GM23338 (cell line): ENCODE measurements around the gene MED27. TPM values are rescaled to one million over a fixed set of nuclear protein-coding genes. Genes with fewer than 3 reads are reported as not detected.

ENCODE experiments used
- ATAC-seq: fragments of 200-7000 bp; cut with Tn5 transposase; 3 replicates; pipeline ENCODE4 v1.9.1; 2020
- DNase-seq: peaks from one replicate; pipeline ENCODE4 v3.0.0-alpha.2; 2015; ENCODE audit warnings: low spot score
- H2AFZ ChIP-seq: fragments of 200-600 bp; sonication (generic); 2 replicates; pipeline ENCODE4 v1.8.0; 2016; ENCODE audit warnings: antibody characterized with exemption, mild to moderate bottlenecking, moderate library complexity
- H3F3A ChIP-seq: fragments of 200-600 bp; sonication (generic); replicated peaks from 2 replicates; pipeline ENCODE4 v1.8.0; 2017; ENCODE audit warnings: antibody characterized with exemption, mixed run types, low read depth
- H3K27ac ChIP-seq: fragments of 200-600 bp; sonication (generic); 2 replicates; pipeline ENCODE4 v1.6.1; 2016; ENCODE audit warnings: low read depth
- H3K27me3 ChIP-seq: fragments of 200-600 bp; sonication (generic); 2 replicates; pipeline ENCODE4 v1.8.0; 2016; ENCODE audit warnings: mild to moderate bottlenecking, mixed run types, moderate library complexity; ENCODE audit not compliant: insufficient read depth
- H3K36me3 ChIP-seq: fragments of 200-600 bp; sonication (generic); 2 replicates; pipeline ENCODE4 v1.8.0; 2016; ENCODE audit warnings: mild to moderate bottlenecking; ENCODE audit not compliant: insufficient read depth
- H3K4me1 ChIP-seq: fragments of 200-600 bp; sonication (generic); 2 replicates; pipeline ENCODE4 v1.8.0; 2016; ENCODE audit warnings: mild to moderate bottlenecking, moderate library complexity; ENCODE audit not compliant: insufficient read depth
- H3K4me2 ChIP-seq: fragments of 200-600 bp; sonication (generic); 2 replicates; pipeline ENCODE4 v1.7.1; 2017; ENCODE audit warnings: mixed run types
- H3K4me3 ChIP-seq: fragments of 200-600 bp; sonication (generic); 2 replicates; pipeline ENCODE4 v1.6.1; 2016; ENCODE audit warnings: mixed run types
- H3K79me2 ChIP-seq: fragments of 200-600 bp; sonication (generic); replicated peaks from 2 replicates; pipeline ENCODE4 v1.8.0; 2017; ENCODE audit warnings: mild to moderate bottlenecking; ENCODE audit not compliant: insufficient read depth
- H3K9me2 ChIP-seq: fragments of 200-600 bp; sonication (generic); 2 replicates; pipeline ENCODE4 v1.8.0; 2017; ENCODE audit not compliant: insufficient read depth
- H4K20me1 ChIP-seq: fragments of 200-600 bp; sonication (generic); replicated peaks from 2 replicates; pipeline ENCODE4 v1.8.0; 2017; ENCODE audit warnings: mild to moderate bottlenecking; ENCODE audit not compliant: insufficient read depth
- H3K27ac Mint-ChIP-seq: 2 replicates; pipeline ENCODE4 v1.8.0; 2020; ENCODE audit warnings: inconsistent platforms, mild to moderate bottlenecking, moderate library complexity, mixed read lengths
- H3K27me3 Mint-ChIP-seq: 3 replicates; pipeline ENCODE4 v1.8.0; 2022; ENCODE audit warnings: low read depth, mild to moderate bottlenecking, moderate library complexity, mixed read lengths, inconsistent platforms; ENCODE audit not compliant: insufficient read depth, poor library complexity
- H3K36me3 Mint-ChIP-seq: 3 replicates; pipeline ENCODE4 v1.8.0; 2021; ENCODE audit warnings: low read depth, mild to moderate bottlenecking, inconsistent platforms, moderate library complexity, mixed read lengths
- H3K4me1 Mint-ChIP-seq: 3 replicates; pipeline ENCODE4 v1.8.0; 2020; ENCODE audit warnings: mild to moderate bottlenecking, inconsistent platforms, mixed read lengths
- H3K4me3 Mint-ChIP-seq: 3 replicates; pipeline ENCODE4 v1.8.0; 2021; ENCODE audit warnings: moderate library complexity, mild to moderate bottlenecking, inconsistent platforms, mixed read lengths
- H3K9me3 Mint-ChIP-seq: 3 replicates; pipeline ENCODE4 v1.8.0; 2020; ENCODE audit warnings: moderate library complexity, mild to moderate bottlenecking, inconsistent platforms, mixed read lengths
- CREB1 ChIP-seq: fragments of 250-450 bp; sonication (Bioruptor Pico); IDR thresholded peaks from 2 replicates; pipeline ENCODE4 v1.5.0; 2020; ENCODE audit warnings: low read depth, mild to moderate bottlenecking, moderate library complexity
- EZH2phosphoT487 ChIP-seq: fragments of 200-600 bp; sonication (generic); IDR thresholded peaks from one replicate; pipeline ENCODE4 v1.8.1; 2018; ENCODE audit warnings: antibody characterized with exemption; ENCODE audit not compliant: unreplicated experiment
- JUNB ChIP-seq: IDR thresholded peaks from one replicate; pipeline ENCODE4 v1.6.1; 2016; ENCODE audit warnings: antibody characterized with exemption; ENCODE audit not compliant: unreplicated experiment
- NANOG ChIP-seq: IDR thresholded peaks from 2 replicates; pipeline ENCODE4 v1.6.1; 2016; ENCODE audit warnings: antibody characterized with exemption, borderline replicate concordance
- POLR2AphosphoS5 ChIP-seq: IDR thresholded peaks from 2 replicates; pipeline ENCODE4 v1.6.1; 2016; ENCODE audit warnings: antibody characterized with exemption, low read depth
- STAT1 ChIP-seq: IDR thresholded peaks from one replicate; pipeline ENCODE4 v1.6.1; 2016; ENCODE audit warnings: antibody characterized with exemption; ENCODE audit not compliant: unreplicated experiment
- ZNF114 ChIP-seq: fragments of 250-450 bp; sonication (Bioruptor Pico); IDR thresholded peaks from 2 replicates; pipeline ENCODE4 v1.5.0; 2020; ENCODE audit warnings: mild to moderate bottlenecking, moderate library complexity
- ZNF331 ChIP-seq: fragments of 250-450 bp; sonication (Bioruptor Pico); IDR thresholded peaks from 2 replicates; pipeline ENCODE4 v1.5.0; 2020; ENCODE audit warnings: low read depth, mild to moderate bottlenecking, moderate library complexity
- polyA plus RNA-seq: library from polyadenylated mRNA; unstranded; fragments of >200 nt; fragmentation: Nextera tagmentation; extraction: Ambion mirVana; gene quantifications from 2 replicates; pipeline ENCODE4 v1.2.1, GENCODE V29; 2016
- total RNA-seq: library from RNA; depleted of rRNA; stranded (reverse); fragments of >200 nt; shearing (Covaris generic); gene quantifications from 2 replicates; pipeline ENCODE4 v1.2.3, GENCODE V29; 2014
- TF ChIP-seq, protein P1 (sequence below): IDR thresholded peaks from 2 replicates; pipeline ENCODE4 v1.6.1; 2016; ENCODE audit warnings: antibody characterized with exemption
- TF ChIP-seq, protein P2 (sequence below): fragments of 250-450 bp; sonication (Bioruptor Pico); IDR thresholded peaks from 2 replicates; pipeline ENCODE4 v1.5.0; 2020; ENCODE audit warnings: mild to moderate bottlenecking, moderate library complexity

MED27 gene
- total and polyA plus RNA-seq, 2 experiments from 2014 or later, result 30.6 to 35.0 TPM

DNA sequence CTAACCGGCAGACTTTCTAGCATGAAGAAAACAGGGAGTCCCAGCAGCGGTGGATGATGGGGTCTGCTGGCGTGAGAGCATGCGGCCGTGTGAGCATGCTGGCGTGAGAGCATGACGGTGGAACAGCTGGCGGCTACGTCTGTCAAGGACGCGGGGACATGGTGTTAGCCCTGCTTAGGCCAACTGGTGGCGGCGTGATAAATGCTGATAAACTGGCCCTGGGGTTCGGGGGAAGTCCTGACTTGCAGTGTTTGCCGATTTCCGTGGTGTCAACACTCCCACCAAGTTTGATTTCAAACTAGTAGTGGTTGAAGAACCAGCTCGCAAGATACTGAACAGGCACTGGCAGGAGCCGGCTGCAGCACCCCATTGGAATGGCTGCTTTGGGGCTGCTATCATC, 217.4 kb downstream of the MED27 start (continued):
- TF ChIP-seq ZNF331 (CRISPR knock-in tag) (no peak), POLR2AphosphoS5 (no peak), ZNF114 (CRISPR knock-in tag) (no peak), CREB1 (CRISPR knock-in tag) (no peak), EZH2phosphoT487 (no peak), JUNB (no peak), NANOG (no peak)

DNA sequence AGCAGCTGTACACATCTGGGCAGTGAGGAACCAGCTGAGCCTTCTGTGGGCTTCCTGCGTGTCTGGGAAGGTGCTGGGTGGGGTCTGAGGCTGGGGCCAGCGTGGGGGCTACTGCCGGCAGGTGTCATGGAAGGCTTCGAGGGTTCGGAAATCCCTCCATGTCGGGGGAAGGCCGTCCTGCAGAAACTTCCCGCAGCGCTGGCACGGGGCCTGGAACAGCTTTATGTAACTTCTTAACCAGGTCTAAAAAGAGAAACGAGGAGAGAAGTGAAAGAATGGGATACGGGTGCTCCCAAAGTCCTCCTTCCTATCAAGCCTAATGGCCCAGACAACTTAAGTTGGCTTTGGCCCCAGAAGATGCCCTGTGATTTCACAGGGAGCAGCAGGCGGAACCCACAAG, 219.2 kb downstream of the MED27 start:
- H3K27me3 ChIP-seq, result no peaks in the 10 kb centered on the region
- H3K4me1 ChIP-seq, result peaks cover 5% of the 10 kb centered on the region; the same call in 1 of the 2 replicates
- no peak overlapping the region; the same call in 1 of the 2 replicates for H3K27ac Mint-ChIP-seq
- no peaks in the 10 kb centered on the region for H3K36me3 ChIP-seq
- 0 out of 2 replicates have a peak, but pooled peaks cover 5% of the 10 kb centered on the region for H3F3A ChIP-seq
- H3K4me1 Mint-ChIP-seq, result peaks cover 7% of the 10 kb centered on the region
- no peaks in the 10 kb centered on the region for H3K79me2 ChIP-seq
- H3K27me3 Mint-ChIP-seq, result peaks cover 11% of the 10 kb centered on the region
- no peak for DNase-seq
- 0 out of 2 replicates have a peak, but pooled peaks cover 5% of the 10 kb centered on the region for H4K20me1 ChIP-seq
- no peak overlapping the region for H2AFZ ChIP-seq
- no peak overlapping the region for H3K4me3 Mint-ChIP-seq
- no peak overlapping the region for H3K4me3 ChIP-seq
- no peaks in the 10 kb centered on the region for H3K9me3 Mint-ChIP-seq
- H3K36me3 Mint-ChIP-seq, result peaks cover 6% of the 10 kb centered on the region; the same call in 2 of the 3 replicates
- no peak for TF ChIP-seq JUNB
- TF ChIP-seq, protein P1, sequence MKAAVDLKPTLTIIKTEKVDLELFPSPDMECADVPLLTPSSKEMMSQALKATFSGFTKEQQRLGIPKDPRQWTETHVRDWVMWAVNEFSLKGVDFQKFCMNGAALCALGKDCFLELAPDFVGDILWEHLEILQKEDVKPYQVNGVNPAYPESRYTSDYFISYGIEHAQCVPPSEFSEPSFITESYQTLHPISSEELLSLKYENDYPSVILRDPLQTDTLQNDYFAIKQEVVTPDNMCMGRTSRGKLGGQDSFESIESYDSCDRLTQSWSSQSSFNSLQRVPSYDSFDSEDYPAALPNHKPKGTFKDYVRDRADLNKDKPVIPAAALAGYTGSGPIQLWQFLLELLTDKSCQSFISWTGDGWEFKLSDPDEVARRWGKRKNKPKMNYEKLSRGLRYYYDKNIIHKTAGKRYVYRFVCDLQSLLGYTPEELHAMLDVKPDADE, result no peak
- H3K9me2 ChIP-seq, result no peaks in the 10 kb centered on the region
- ATAC-seq, result no peak
- no peak overlapping the region for H3K27ac ChIP-seq
- no peak overlapping the region for H3K4me2 ChIP-seq

- no peak overlapping the region for H3K4me2 ChIP-seq
- H3F3A ChIP-seq, result 0 out of 2 replicates have a peak, but pooled peaks cover 5% of the 10 kb centered on the region
- H3K4me1 ChIP-seq, result peaks cover 10% of the 10 kb centered on the region; the same call in 1 of the 2 replicates
- H3K4me1 Mint-ChIP-seq, result peaks cover 20% of the 10 kb centered on the region
- peaks cover 6% of the 10 kb centered on the region; the same call in 2 of the 3 replicates for H3K36me3 Mint-ChIP-seq
- no peaks in the 10 kb centered on the region for H3K27me3 ChIP-seq
- no peak overlapping the region for H3K4me3 ChIP-seq
- no peak overlapping the region for H2AFZ ChIP-seq
- no peaks in the 10 kb centered on the region for H3K9me2 ChIP-seq
- no peaks in the 10 kb centered on the region for H3K36me3 ChIP-seq
- H3K4me3 Mint-ChIP-seq, result no peak overlapping the region
- no peaks in the 10 kb centered on the region for H3K9me3 Mint-ChIP-seq
- DNase-seq (no peak), ATAC-seq (no peak)
- H3K27ac Mint-ChIP-seq, result no peak overlapping the region
- H3K79me2 ChIP-seq, result no peaks in the 10 kb centered on the region
- H4K20me1 ChIP-seq, result 0 out of 2 replicates have a peak, but pooled peaks cover 5% of the 10 kb centered on the region
- no peak overlapping the region for H3K27ac ChIP-seq
- H3K27me3 Mint-ChIP-seq, result peaks cover 12% of the 10 kb centered on the region
- TF ChIP-seq ZNF114 (CRISPR knock-in tag) (no peak), JUNB (no peak), CREB1 (CRISPR knock-in tag) (no peak), POLR2AphosphoS5 (no peak), NANOG (no peak), STAT1 (no peak), ZNF331 (CRISPR knock-in tag) (no peak), EZH2phosphoT487 (no peak)
- TF ChIP-seq, protein P2, sequence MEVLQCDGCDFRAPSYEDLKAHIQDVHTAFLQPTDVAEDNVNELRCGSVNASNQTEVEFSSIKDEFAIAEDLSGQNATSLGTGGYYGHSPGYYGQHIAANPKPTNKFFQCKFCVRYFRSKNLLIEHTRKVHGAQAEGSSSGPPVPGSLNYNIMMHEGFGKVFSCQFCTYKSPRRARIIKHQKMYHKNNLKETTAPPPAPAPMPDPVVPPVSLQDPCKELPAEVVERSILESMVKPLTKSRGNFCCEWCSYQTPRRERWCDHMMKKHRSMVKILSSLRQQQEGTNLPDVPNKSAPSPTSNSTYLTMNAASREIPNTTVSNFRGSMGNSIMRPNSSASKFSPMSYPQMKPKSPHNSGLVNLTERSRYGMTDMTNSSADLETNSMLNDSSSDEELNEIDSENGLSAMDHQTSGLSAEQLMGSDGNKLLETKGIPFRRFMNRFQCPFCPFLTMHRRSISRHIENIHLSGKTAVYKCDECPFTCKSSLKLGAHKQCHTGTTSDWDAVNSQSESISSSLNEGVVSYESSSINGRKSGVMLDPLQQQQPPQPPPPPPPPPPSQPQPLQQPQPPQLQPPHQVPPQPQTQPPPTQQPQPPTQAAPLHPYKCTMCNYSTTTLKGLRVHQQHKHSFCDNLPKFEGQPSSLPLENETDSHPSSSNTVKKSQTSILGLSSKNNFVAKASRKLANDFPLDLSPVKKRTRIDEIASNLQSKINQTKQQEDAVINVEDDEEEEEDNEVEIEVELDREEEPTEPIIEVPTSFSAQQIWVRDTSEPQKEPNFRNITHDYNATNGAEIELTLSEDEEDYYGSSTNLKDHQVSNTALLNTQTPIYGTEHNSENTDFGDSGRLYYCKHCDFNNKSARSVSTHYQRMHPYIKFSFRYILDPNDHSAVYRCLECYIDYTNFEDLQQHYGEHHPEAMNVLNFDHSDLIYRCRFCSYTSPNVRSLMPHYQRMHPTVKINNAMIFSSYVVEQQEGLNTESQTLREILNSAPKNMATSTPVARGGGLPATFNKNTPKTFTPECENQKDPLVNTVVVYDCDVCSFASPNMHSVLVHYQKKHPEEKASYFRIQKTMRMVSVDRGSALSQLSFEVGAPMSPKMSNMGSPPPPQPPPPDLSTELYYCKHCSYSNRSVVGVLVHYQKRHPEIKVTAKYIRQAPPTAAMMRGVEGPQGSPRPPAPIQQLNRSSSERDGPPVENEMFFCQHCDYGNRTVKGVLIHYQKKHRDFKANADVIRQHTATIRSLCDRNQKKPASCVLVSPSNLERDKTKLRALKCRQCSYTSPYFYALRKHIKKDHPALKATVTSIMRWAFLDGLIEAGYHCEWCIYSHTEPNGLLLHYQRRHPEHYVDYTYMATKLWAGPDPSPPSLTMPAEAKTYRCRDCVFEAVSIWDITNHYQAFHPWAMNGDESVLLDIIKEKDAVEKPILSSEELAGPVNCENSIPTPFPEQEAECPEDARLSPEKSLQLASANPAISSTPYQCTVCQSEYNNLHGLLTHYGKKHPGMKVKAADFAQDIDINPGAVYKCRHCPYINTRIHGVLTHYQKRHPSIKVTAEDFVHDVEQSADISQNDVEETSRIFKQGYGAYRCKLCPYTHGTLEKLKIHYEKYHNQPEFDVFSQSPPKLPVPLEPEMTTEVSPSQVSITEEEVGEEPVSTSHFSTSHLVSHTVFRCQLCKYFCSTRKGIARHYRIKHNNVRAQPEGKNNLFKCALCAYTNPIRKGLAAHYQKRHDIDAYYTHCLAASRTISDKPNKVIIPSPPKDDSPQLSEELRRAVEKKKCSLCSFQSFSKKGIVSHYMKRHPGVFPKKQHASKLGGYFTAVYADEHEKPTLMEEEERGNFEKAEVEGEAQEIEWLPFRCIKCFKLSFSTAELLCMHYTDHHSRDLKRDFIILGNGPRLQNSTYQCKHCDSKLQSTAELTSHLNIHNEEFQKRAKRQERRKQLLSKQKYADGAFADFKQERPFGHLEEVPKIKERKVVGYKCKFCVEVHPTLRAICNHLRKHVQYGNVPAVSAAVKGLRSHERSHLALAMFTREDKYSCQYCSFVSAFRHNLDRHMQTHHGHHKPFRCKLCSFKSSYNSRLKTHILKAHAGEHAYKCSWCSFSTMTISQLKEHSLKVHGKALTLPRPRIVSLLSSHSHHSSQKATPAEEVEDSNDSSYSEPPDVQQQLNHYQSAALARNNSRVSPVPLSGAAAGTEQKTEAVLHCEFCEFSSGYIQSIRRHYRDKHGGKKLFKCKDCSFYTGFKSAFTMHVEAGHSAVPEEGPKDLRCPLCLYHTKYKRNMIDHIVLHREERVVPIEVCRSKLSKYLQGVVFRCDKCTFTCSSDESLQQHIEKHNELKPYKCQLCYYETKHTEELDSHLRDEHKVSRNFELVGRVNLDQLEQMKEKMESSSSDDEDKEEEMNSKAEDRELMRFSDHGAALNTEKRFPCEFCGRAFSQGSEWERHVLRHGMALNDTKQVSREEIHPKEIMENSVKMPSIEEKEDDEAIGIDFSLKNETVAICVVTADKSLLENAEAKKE (CRISPR knock-in tag), result no peak
- TF ChIP-seq, protein P1, result no peak
Measured at GRCh38 chr9:131858147-131858546, 221.5 kb downstream of the MED27 start.
